Fibroblast of lung (primary cell): ENCODE data around the gene TMEM121B. TPM values are rescaled to one million over a fixed set of nuclear protein-coding genes. Genes with fewer than 3 reads are reported as not detected.

Source experiments
- DNase-seq, 2 donors: peaks; one replicate each; pipeline versions ENCODE4 v3.0.0 to v3.0.0-alpha.2; 2010; ENCODE audit warnings: low read depth in 2 of 2
- H2AFZ ChIP-seq: 2 replicates; pipeline ENCODE4 v1.5.1; 2012; ENCODE audit warnings: low read length, control low read depth, inconsistent platforms
- H3K27ac ChIP-seq: 2 replicates; pipeline ENCODE4 v1.5.1; 2011; ENCODE audit warnings: low read length, control low read depth; ENCODE audit not compliant: insufficient read depth
- H3K27me3 ChIP-seq: 2 replicates; pipeline ENCODE4 v1.5.1; 2011; ENCODE audit warnings: mild to moderate bottlenecking, low read length; ENCODE audit not compliant: control insufficient read depth, insufficient read depth
- H3K36me3 ChIP-seq: 2 replicates; pipeline ENCODE4 v1.5.1; 2011; ENCODE audit warnings: low read length; ENCODE audit not compliant: control insufficient read depth, insufficient read depth
- H3K4me1 ChIP-seq: 2 replicates; pipeline ENCODE4 v1.5.1; 2011; ENCODE audit warnings: low read length; ENCODE audit not compliant: control insufficient read depth, insufficient read depth; ENCODE audit errors: extremely low read depth
- H3K4me2 ChIP-seq: 2 replicates; pipeline ENCODE4 v1.5.1; 2011; ENCODE audit warnings: low read length, control low read depth; ENCODE audit not compliant: insufficient read depth; ENCODE audit errors: extremely low read depth
- H3K4me3 ChIP-seq, 4 experiments: fragments of 200-600 bp in 1 of 4; sonication (generic) in 1 of 4; replicated peaks in 1 of 4; 2 replicates each; pipeline ENCODE4 v1.5.1; 2011 to 2016; ENCODE audit warnings: low read length in 4 of 4, low read depth in 3 of 4, mild to moderate bottlenecking in 3 of 4, control low read depth in 2 of 4, inconsistent platforms in 1 of 4, mixed read lengths in 1 of 4; ENCODE audit not compliant: insufficient read depth in 1 of 4; ENCODE audit errors: control extremely low read depth in 1 of 4
- H3K79me2 ChIP-seq: 2 replicates; pipeline ENCODE4 v1.5.1; 2012; ENCODE audit warnings: mild to moderate bottlenecking, low read length, inconsistent platforms; ENCODE audit not compliant: control insufficient read depth, insufficient read depth
- H3K9ac ChIP-seq: 2 replicates; pipeline ENCODE4 v1.5.1; 2011; ENCODE audit warnings: mild to moderate bottlenecking, low read length, control low read depth; ENCODE audit not compliant: insufficient read depth
- H3K9me3 ChIP-seq: 2 replicates; pipeline ENCODE4 v1.5.1; 2012; ENCODE audit warnings: low read depth, low read length; ENCODE audit not compliant: control insufficient read depth, insufficient read depth
- H4K20me1 ChIP-seq: 2 replicates; pipeline ENCODE4 v1.5.1; 2011; ENCODE audit warnings: low read length; ENCODE audit not compliant: control insufficient read depth, insufficient read depth; ENCODE audit errors: extremely low read depth
- EZH2 ChIP-seq: IDR thresholded peaks from 2 replicates; pipeline ENCODE4 v1.5.1; 2012; ENCODE audit warnings: low read length, control low read depth, mild to moderate bottlenecking; ENCODE audit errors: missing control alignments
- polyA plus RNA-seq, 2 donors: library from polyadenylated mRNA; depleted of rRNA in 1 of 2; stranded (reverse) in 1 of 2; unstranded in 1 of 2; fragments of >200 nt; gene quantifications; 2 replicates each; pipeline ENCODE4 v1.2.1, GENCODE V29; 2011 to 2012; ENCODE audit warnings: missing spikeins in 1 of 2
- total RNA-seq: library from RNA; depleted of rRNA; stranded (reverse); fragments of >200 nt; gene quantifications from 2 replicates; pipeline ENCODE4 v1.2.1, GENCODE V29; 2014
- TF ChIP-seq, protein P1 (sequence below), 2 donors: IDR thresholded peaks in 1 of 2; conservative IDR thresholded peaks in 1 of 2; 1 replicate in 1 of 2; 2 replicates in 1 of 2; pipeline ENCODE4 v1.5.1; 2011 to 2012; ENCODE audit warnings: low read length in 2 of 2, control low read depth in 1 of 2, inconsistent platforms in 1 of 2, low read depth in 1 of 2, mild to moderate bottlenecking in 1 of 2

TMEM121B gene
- total and polyA plus RNA-seq, 2 donors (not counting 1 experiment from before 2014, with no cell fraction given): under 0.01 to 0.05 TPM

DNA sequence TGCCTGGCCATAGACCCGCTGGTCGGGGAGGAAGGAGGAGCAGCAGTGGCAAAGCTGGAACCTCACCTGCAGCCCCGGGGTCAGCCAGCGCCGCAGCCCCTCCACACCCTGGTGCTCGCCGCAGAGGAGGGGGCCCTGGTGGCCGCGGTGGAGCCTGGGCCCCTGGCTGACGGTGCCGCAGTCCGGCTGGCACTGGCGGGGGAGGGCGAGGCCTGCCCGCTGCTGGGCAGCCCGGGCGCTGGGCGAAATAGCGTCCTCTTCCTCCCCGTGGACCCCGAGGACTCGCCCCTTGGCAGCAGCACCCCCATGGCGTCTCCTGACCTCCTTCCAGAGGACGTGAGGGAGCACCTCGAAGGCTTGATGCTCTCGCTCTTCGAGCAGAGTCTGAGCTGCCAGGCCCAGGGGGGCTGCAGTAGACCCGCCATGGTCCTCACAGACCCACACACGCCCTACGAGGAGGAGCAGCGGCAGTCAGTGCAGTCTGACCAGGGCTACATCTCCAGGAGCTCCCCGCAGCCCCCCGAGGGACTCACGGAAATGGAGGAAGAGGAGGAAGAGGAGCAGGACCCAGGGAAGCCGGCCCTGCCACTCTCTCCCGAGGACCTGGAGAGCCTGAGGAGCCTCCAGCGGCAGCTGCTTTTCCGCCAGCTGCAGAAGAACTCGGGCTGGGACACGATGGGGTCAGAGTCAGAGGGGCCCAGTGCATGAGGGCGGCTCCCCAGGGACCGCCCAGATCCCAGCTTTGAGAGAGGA is 11.9 kb downstream of the TMEM121B start:
- no peak overlapping the region for H3K4me2 ChIP-seq
- no peaks in the 10 kb centered on the region for H3K79me2 ChIP-seq
- no peaks in the 10 kb centered on the region for H3K9me3 ChIP-seq
- H3K27me3 ChIP-seq: no peaks in the 10 kb centered on the region
- H3K9ac ChIP-seq: no peak overlapping the region
- no peaks in the 10 kb centered on the region for H4K20me1 ChIP-seq
- peaks cover 11% of the 10 kb centered on the region for H3K36me3 ChIP-seq
- H2AFZ ChIP-seq: no peak overlapping the region
- H3K27ac ChIP-seq: no peak overlapping the region
- DNase-seq: no peak
- no peak overlapping the region for H3K4me3 ChIP-seq
- no peak for TF ChIP-seq EZH2
- TF ChIP-seq, protein P1, sequence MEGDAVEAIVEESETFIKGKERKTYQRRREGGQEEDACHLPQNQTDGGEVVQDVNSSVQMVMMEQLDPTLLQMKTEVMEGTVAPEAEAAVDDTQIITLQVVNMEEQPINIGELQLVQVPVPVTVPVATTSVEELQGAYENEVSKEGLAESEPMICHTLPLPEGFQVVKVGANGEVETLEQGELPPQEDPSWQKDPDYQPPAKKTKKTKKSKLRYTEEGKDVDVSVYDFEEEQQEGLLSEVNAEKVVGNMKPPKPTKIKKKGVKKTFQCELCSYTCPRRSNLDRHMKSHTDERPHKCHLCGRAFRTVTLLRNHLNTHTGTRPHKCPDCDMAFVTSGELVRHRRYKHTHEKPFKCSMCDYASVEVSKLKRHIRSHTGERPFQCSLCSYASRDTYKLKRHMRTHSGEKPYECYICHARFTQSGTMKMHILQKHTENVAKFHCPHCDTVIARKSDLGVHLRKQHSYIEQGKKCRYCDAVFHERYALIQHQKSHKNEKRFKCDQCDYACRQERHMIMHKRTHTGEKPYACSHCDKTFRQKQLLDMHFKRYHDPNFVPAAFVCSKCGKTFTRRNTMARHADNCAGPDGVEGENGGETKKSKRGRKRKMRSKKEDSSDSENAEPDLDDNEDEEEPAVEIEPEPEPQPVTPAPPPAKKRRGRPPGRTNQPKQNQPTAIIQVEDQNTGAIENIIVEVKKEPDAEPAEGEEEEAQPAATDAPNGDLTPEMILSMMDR (conservative IDR thresholded peaks at IDR 0.05 in 1 of 2, IDR thresholded peaks at IDR 0.05 in 1 of 2; ENCODE audit: low read depth in 1 of 2, low read length in 2 of 2): no peak
- no peaks in the 10 kb centered on the region for H3K4me1 ChIP-seq

DNA sequence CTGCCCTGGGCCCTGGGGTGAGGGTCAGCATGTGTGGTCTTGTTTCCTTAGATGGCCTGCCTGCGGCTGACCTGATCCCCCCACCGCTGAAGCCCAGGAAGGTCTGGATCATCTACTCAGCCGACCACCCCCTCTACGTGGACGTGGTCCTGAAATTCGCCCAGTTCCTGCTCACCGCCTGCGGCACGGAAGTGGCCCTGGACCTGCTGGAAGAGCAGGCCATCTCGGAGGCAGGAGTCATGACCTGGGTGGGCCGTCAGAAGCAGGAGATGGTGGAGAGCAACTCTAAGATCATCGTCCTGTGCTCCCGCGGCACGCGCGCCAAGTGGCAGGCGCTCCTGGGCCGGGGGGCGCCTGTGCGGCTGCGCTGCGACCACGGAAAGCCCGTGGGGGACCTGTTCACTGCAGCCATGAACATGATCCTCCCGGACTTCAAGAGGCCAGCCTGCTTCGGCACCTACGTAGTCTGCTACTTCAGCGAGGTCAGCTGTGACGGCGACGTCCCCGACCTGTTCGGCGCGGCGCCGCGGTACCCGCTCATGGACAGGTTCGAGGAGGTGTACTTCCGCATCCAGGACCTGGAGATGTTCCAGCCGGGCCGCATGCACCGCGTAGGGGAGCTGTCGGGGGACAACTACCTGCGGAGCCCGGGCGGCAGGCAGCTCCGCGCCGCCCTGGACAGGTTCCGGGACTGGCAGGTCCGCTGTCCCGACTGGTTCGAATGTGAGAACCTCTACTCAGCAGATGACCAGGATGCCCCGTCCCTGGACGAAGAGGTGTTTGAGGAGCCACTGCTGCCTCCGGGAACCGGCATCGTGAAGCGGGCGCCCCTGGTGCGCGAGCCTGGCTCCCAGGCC is 12.7 kb downstream of the TMEM121B start:
- H2AFZ ChIP-seq: no peak overlapping the region
- H3K36me3 ChIP-seq: peaks cover 11% of the 10 kb centered on the region
- DNase-seq: no peak
- no peak overlapping the region for H3K4me2 ChIP-seq
- no peaks in the 10 kb centered on the region for H3K9me3 ChIP-seq
- no peak overlapping the region for H3K4me3 ChIP-seq
- H4K20me1 ChIP-seq: no peaks in the 10 kb centered on the region
- TF ChIP-seq EZH2: no peak
- TF ChIP-seq, protein P1 (conservative IDR thresholded peaks at IDR 0.05 in 1 of 2, IDR thresholded peaks at IDR 0.05 in 1 of 2; ENCODE audit: low read depth in 1 of 2, low read length in 2 of 2): no peak
- H3K9ac ChIP-seq: no peak overlapping the region
- H3K4me1 ChIP-seq: no peaks in the 10 kb centered on the region
- no peak overlapping the region for H3K27ac ChIP-seq
- no peaks in the 10 kb centered on the region for H3K79me2 ChIP-seq
- H3K27me3 ChIP-seq: no peaks in the 10 kb centered on the region

DNA sequence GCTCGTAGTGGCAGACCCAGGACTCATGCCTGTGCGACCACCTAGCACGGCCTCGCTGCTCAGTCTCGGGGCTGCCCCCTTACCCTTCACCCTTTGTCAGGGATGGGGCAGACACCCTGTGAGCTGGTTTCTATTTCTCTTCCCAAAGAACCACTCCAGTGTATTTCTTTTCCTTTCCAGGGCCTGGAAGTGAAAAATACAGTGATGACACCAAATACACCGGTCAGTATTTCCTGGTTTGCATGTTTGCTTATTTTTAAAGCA is 13.7 kb downstream of the TMEM121B start:
- Histone ChIP-seq H4K20me1 (no peaks in the 10 kb centered on the region), H3K4me2 (no peak overlapping the region), H3K9ac (no peak overlapping the region), H3K27me3 (no peaks in the 10 kb centered on the region), H3K9me3 (no peaks in the 10 kb centered on the region), H3K79me2 (no peaks in the 10 kb centered on the region), H2AFZ (no peak overlapping the region), H3K4me3 (no peak overlapping the region), H3K4me1 (no peaks in the 10 kb centered on the region), H3K27ac (no peak overlapping the region), H3K36me3 (peaks cover 11% of the 10 kb centered on the region)
- TF ChIP-seq EZH2: no peak
- TF ChIP-seq, protein P1 (conservative IDR thresholded peaks at IDR 0.05 in 1 of 2, IDR thresholded peaks at IDR 0.05 in 1 of 2; ENCODE audit: low read depth in 1 of 2, low read length in 2 of 2): no peak
- no peak for DNase-seq
